Activated T-cell treated with anti-CD3 and anti-CD28 coated beads, Interleukin-2, amount 50 U/mL, for 72 hours (primary cell): ENCODE results near the gene CCT6B. TPM values are rescaled to one million over a fixed set of nuclear protein-coding genes. Genes with fewer than 3 reads are reported as not detected.
"Not testable (repeated sequence)": the region's sequence is repeated elsewhere in the genome, so short reads cannot be mapped to it uniquely, and the experiment has no call there.

Source experiments
- ATAC-seq, 2 donors: fragments of 150-1000 bp; cut with Tn5 transposase; replicated peaks in 1 of 2; 2 replicates each; pipeline ENCODE4 v1.10.0; 2021; ENCODE audit warnings: moderate library complexity in 2 of 2, mild to moderate bottlenecking in 1 of 2
- DNase-seq, 2 donors: peaks; one replicate each; pipeline ENCODE4 v3.0.0; 2021 to 2022; ENCODE audit warnings: mixed read lengths in 1 of 2
- H3K27ac Mint-ChIP-seq: one replicate; pipeline ENCODE4 v1.8.0; 2022; ENCODE audit warnings: mild to moderate bottlenecking, moderate library complexity, mixed read lengths
- H3K27me3 Mint-ChIP-seq: one replicate; pipeline ENCODE4 v1.8.0; 2022; ENCODE audit warnings: low read depth, mixed read lengths
- H3K36me3 Mint-ChIP-seq, 2 donors: one replicate each; pipeline ENCODE4 v1.8.0; 2022; ENCODE audit warnings: mixed read lengths in 2 of 2, mild to moderate bottlenecking in 1 of 2; ENCODE audit not compliant: insufficient read depth in 2 of 2
- H3K4me1 Mint-ChIP-seq: one replicate; pipeline ENCODE4 v1.8.0; 2022; ENCODE audit warnings: low read depth, mixed read lengths
- H3K4me3 Mint-ChIP-seq, 2 donors: one replicate each; pipeline ENCODE4 v1.8.0; 2022; ENCODE audit warnings: mild to moderate bottlenecking in 2 of 2, mixed read lengths in 2 of 2, moderate library complexity in 2 of 2
- H3K9me3 Mint-ChIP-seq, 2 donors: one replicate each; pipeline ENCODE4 v1.8.0; 2022; ENCODE audit warnings: mixed read lengths in 2 of 2
- total RNA-seq, 2 donors: library from RNA; stranded (reverse); gene quantifications; one replicate each; pipeline ENCODE4 v1.2.3, GENCODE V29; 2022

Gene CCT6B
- total RNA-seq, 2 donors from 2014 or later, result 2.8 to 3.4 TPM

DNA sequence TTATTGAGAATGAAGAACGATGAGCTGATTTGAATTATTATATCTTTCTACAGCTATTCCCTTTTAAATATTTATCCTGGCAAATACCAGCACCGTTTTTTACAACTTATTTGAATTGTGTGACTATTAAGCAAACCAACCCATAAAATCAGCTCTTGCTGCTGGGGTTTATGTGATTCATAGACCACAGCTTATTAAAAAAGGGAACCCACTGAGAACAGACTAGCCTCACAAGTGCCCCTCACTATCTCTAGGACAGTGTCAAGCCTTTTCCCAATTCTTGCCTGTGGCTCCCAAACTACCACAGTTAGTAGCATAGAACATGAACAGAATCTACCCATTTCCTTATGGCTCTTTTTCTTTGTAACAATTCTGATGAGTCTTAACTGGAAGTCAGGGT, 12.9 kb upstream of the CCT6B start:
- peak overlapping the region; percentile 47 for H3K27ac Mint-ChIP-seq

DNA sequence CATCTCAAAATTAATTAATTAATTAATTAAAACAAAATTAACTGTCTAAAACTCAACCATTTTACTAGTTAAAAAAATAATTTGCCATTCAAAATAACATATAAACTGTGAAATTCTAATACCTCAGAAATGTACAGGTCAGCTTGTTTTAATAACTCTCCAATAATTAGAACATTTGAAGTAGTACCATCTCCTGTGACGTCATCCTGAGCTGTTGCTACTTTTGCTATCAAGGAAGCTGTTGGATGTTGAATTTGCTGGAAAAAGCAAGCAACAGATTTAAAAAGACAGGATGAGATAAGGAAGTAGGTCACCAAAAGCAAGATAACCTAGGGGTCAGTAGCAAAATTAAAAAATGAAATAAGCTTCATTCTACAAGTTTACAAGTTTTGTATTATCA, 2.8 kb downstream of the CCT6B start:
- ATAC-seq (no peak), DNase-seq (no peak)
- H3K27me3 Mint-ChIP-seq, result no peaks in the 10 kb centered on the region
- H3K4me3 Mint-ChIP-seq, result no peak overlapping the region
- H3K36me3 Mint-ChIP-seq, result peaks cover 9 to 11% of the 10 kb centered on the region in 2 donors
- H3K27ac Mint-ChIP-seq, result no peak overlapping the region
- H3K9me3 Mint-ChIP-seq, result no peaks in the 10 kb centered on the region
- peaks cover 9% of the 10 kb centered on the region for H3K4me1 Mint-ChIP-seq

More for the DNA sequence above, 12.9 kb upstream of the CCT6B start:
- peak overlapping the region; percentile 18 to 29 for H3K4me3 Mint-ChIP-seq
- H3K36me3 Mint-ChIP-seq, result no peaks in the 10 kb centered on the region
- DNase-seq (peak in 1 of 2 donors; percentile 8), ATAC-seq (peak; percentile 49 to 54)
- H3K27me3 Mint-ChIP-seq, result no peaks in the 10 kb centered on the region
- H3K4me1 Mint-ChIP-seq, result peaks cover 22% of the 10 kb centered on the region
- no peaks in the 10 kb centered on the region for H3K9me3 Mint-ChIP-seq

DNA sequence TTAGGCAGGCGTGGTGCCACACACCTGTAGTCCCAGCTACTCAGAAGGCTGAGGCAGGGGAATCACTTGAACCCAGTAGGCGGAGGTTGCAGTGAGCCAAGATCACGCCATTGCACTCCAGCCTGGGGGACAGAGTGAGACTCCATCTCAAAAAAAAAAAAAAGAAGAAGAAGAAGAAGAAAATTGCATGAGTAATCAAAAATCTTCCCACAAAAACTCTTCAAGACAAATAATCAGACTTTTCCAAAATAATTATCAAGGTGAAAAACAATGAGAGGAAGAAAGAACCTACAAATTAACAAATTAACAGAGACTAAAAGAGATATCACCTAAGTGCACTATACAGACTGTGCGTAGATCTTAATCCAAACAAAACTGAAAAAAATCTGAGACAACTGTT, 10.5 kb downstream of the CCT6B start:
- ATAC-seq, DNase-seq, H3K4me1 Mint-ChIP-seq, H3K27me3 Mint-ChIP-seq, H3K4me3 Mint-ChIP-seq, H3K36me3 Mint-ChIP-seq, H3K27ac Mint-ChIP-seq, H3K9me3 Mint-ChIP-seq: not testable (repeated sequence)

DNA sequence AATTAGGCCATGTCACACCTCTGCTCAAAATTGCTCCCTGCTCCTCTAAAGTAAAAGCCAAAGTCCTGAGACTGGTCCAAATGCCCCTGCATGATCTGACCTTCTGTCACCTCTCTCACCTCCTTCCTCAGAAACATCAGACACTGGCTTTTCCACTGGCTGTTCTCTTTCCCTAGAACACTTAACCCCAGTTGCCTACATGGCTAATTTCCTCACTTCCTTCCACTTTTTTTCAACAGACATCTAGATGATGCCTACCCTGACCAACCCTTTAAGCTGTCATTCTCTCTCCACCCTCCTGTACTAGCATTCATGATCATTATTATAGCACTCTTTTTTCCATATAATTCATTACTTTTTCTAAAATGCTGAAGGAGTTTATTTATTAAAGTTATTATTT, 31.0 kb downstream of the CCT6B start:
- Mint-ChIP-seq H3K36me3 (no peaks in the 10 kb centered on the region), H3K27me3 (peaks cover 6% of the 10 kb centered on the region)
- ATAC-seq, result no peak

DNA sequence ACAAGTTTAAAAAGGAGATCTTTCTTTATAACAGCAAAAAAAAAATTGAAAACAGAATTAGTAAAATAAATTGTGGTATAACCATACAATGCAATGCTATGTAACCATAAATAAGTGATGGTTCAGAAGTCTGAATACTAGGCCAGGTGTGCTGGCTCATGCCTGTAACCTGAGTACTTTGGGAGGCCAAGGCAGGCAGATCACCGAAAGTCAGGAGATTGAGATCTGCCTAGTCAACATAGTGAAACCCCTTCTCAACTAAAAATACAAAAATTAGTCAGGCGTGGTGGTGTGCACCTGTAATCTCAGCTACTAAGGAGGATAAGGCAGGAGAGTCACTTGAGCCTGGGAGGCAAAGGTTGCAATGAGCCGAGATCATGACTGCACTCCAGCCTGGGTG, 34.6 kb downstream of the CCT6B start:
- Mint-ChIP-seq H3K4me1 (no peaks in the 10 kb centered on the region), H3K27me3 (no peaks in the 10 kb centered on the region), H3K9me3 (no peaks in the 10 kb centered on the region), H3K27ac (no peak overlapping the region), H3K36me3 (no peaks in the 10 kb centered on the region), H3K4me3 (no peak overlapping the region)
- DNase-seq (no peak), ATAC-seq (no peak)

More for the DNA sequence above, 31.0 kb downstream of the CCT6B start:
- Mint-ChIP-seq H3K4me1 (no peaks in the 10 kb centered on the region), H3K9me3 (no peaks in the 10 kb centered on the region), H3K4me3 (no peak overlapping the region), H3K27ac (no peak overlapping the region)
- no peak for DNase-seq

DNA sequence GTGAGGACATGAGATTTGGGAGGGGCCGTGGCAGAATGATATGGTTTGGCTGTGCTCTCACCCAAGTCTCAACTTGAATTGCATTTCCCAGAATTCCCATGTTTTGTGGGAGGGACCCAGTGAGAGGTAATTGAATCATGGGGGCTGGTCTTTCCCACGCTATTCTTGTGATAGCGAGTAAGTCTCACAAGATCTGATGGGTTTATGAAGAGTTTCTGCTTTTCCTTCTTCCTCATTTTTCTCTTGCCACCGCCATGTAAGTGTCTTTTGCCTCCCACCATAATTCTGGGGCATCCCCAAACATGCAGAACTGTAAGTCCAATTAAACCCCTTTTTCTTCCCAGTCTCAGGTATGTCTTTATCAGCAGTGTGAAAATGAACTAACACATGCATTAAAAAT, 40.6 kb downstream of the CCT6B start:
- H3K4me1 Mint-ChIP-seq, result no peaks in the 10 kb centered on the region
- H3K36me3 Mint-ChIP-seq, result no peaks in the 10 kb centered on the region
- no peaks in the 10 kb centered on the region for H3K9me3 Mint-ChIP-seq
- no peak overlapping the region for H3K27ac Mint-ChIP-seq
- H3K4me3 Mint-ChIP-seq, result no peak overlapping the region
- DNase-seq (no peak), ATAC-seq (no peak)
- peaks cover 5% of the 10 kb centered on the region for H3K27me3 Mint-ChIP-seq

DNA sequence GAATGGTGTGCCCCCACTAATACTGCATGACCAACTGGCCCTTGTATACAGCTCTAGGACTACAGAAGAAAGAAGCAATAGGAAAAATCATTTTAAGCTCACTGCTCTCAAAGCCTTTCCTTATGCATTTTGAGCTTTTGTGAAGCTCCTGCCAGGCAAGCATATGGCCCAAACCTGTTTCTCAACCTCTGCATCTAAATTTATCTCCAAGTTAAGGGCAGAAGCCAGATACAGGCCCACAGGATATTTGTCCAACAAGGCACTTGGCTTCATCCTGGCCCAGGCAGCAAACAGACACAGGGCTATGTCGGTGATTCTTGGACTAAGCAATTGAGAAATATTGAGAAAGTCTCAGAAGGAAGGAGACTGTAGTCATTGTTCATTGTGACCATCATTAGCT, 43.9 kb downstream of the CCT6B start:
- Mint-ChIP-seq H3K4me3 (no peak overlapping the region), H3K36me3 (no peaks in the 10 kb centered on the region), H3K4me1 (no peaks in the 10 kb centered on the region), H3K27me3 (peaks cover 5% of the 10 kb centered on the region), H3K9me3 (no peaks in the 10 kb centered on the region), H3K27ac (no peak overlapping the region)
- ATAC-seq (no peak), DNase-seq (no peak)

DNA sequence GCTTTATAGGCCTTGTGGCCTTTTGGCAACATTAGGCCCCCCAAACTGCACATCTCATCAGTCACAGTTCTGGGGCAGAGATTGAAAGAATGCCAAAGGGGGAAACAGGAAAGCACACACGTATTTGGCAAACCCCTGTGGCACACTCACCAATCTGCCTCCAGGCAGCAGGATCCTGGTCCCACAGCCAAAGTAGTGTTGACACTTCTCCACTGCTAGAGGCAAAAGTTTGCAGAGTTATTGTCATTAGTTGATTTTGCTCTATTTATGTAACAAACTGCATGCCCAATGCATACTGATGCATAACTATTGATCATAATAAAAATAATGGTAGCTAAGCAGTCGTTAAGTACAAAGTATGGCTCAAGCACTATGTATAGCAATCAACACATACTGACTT, 45.1 kb downstream of the CCT6B start:
- no peaks in the 10 kb centered on the region for H3K4me1 Mint-ChIP-seq
- DNase-seq, result no peak
- H3K4me3 Mint-ChIP-seq, result no peak overlapping the region
- H3K27me3 Mint-ChIP-seq, result peaks cover 5% of the 10 kb centered on the region
- H3K36me3 Mint-ChIP-seq, result no peaks in the 10 kb centered on the region
- ATAC-seq, result no peak
- no peak overlapping the region for H3K27ac Mint-ChIP-seq
- H3K9me3 Mint-ChIP-seq, result no peaks in the 10 kb centered on the region

DNA sequence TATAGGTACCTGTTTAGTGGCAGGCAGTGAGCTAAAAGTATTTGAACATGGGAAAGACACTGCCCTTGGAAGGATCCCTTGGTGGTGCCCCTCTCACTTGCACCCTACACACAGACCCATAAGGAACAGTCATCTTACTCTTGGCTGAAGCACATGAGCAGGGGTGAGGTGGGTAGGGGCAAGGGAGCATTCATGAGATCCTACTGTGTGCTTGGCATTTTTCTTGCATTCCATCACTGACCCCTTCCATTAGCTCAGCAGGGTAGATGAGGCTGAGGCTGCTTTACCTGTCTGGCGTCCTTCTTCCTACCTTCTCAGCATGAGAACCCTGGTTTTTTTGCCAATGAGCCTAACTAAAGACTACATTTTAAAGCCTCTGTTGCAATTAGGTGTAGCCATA, 48.3 kb downstream of the CCT6B start:
- DNase-seq, result no peak
- no peak for ATAC-seq
- Mint-ChIP-seq H3K36me3 (no peaks in the 10 kb centered on the region), H3K9me3 (no peaks in the 10 kb centered on the region), H3K27me3 (peaks cover 2% of the 10 kb centered on the region), H3K4me1 (no peaks in the 10 kb centered on the region), H3K27ac (no peak overlapping the region), H3K4me3 (no peak overlapping the region)

DNA sequence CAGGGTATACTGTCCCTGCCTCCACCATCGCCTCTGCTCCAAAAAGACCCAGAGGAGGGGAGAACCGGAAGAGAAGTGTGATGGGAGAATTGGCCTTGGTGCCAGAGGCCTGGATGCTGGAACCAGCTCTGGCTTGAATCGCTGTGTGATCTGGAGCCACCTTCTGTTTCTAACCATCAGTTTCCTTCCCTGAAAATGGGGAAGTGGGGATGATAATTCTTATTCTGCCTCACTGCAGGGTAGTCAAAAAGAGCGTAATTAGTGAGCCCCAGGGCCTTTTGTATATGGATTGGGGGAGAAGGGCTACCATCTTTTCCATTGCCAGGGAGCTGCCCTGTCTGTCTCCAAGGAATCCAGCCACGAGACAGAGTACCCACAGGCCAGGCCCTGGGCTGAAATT, 52.2 kb downstream of the CCT6B start:
- no peak for ATAC-seq
- Mint-ChIP-seq H3K36me3 (no peaks in the 10 kb centered on the region), H3K9me3 (no peaks in the 10 kb centered on the region), H3K4me3 (no peak overlapping the region), H3K27me3 (no peaks in the 10 kb centered on the region), H3K4me1 (no peaks in the 10 kb centered on the region), H3K27ac (no peak overlapping the region)
- no peak for DNase-seq

DNA sequence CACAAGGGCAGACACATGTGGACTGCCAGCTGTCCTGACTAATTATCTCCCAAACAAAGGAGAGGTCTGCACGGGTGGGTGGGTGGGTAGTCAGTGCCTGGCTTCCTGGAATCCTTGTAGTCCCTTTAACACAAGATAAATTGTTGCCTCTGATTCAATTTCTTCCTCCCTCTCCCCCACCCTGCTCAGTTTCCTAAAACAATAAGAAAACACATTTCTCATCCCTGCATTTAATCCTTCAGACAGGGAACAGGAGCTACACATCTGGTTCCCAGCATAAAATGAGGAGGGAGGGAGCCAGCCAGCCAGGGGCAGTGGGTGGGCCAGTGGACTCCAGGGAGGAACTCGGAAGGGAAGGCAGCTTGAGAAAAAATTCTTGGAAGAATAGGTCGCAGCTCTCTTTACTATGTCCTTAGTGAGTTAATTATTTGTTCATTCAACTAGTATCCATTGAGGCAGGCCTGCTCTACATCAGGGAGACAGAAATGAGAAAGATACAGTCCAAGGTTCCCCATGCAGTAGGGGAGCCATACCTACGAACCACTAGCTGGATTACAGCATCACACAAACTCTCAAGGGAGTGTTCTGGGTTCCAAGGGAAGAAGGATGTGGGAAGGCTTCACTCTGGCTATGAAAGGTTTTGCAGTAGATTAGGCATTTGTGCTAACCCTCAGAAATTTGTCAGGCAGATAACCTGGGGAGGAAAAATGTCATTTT, 58.3 kb downstream of the CCT6B start:
- Mint-ChIP-seq H3K4me1 (no peaks in the 10 kb centered on the region), H3K27me3 (peaks cover 28% of the 10 kb centered on the region), H3K36me3 (no peaks in the 10 kb centered on the region), H3K4me3 (no peak overlapping the region), H3K27ac (no peak overlapping the region), H3K9me3 (no peaks in the 10 kb centered on the region)
- ATAC-seq (no peak), DNase-seq (no peak)

DNA sequence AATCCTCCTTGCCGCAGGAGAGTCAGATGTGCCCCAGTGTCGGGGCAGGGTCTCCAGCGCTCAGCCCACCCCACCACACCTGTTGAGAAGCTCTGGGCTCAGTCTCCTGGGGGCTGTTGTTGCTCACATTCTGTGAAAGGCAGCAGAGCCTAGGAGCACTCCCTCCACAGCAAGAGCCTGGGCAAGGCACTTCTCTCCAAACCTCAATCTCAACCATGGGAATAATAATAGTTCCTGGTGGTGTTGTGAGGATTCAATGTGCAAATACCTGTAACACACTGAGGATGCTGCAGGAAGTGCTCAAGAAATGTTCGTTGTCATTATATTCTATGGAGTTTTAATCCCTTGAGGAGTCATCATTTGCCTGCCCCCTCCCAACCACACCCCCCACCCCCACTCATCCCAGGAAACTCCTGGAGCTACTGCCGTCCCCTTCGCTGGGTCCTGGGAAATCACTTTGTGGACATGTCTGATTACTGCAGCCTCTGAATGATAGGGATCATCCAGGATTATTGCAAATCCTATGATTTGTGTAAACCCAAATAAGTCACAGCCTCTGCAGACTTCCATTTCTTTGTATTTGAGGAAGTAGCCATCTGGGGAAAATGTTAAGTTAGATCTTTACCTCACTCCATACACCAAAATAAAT, 61.5 kb downstream of the CCT6B start:
- H3K27me3 Mint-ChIP-seq, result peaks cover 45% of the 10 kb centered on the region
- no peaks in the 10 kb centered on the region for H3K9me3 Mint-ChIP-seq
- no peak overlapping the region for H3K27ac Mint-ChIP-seq
- no peak overlapping the region for H3K4me3 Mint-ChIP-seq
- ATAC-seq, result no peak
- no peaks in the 10 kb centered on the region for H3K4me1 Mint-ChIP-seq
- H3K36me3 Mint-ChIP-seq, result no peaks in the 10 kb centered on the region
- DNase-seq, result no peak

DNA sequence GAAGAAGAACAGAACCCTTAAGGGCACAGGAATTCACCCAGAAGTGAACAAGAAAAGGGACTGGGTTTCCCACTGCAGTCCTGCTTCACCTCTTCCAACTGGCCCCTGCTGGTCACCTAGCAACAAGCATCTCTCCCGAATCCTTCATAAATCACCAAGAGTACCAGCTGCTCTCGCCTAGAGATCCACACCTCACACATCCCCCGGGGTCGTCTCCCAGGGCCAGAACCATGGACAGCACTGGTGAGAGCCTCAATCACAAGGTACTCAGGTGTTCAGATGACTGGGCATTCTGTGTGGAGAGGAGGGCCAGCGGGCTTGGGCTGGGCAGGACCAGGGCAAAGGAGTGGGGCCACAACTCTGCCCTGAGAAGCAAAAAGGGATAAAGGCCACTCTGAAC, 65.9 kb downstream of the CCT6B start:
- H3K9me3 Mint-ChIP-seq, result no peaks in the 10 kb centered on the region
- no peak for DNase-seq
- ATAC-seq, result no peak
- H3K27me3 Mint-ChIP-seq, result peaks cover 30% of the 10 kb centered on the region
- no peak overlapping the region for H3K4me3 Mint-ChIP-seq
- no peaks in the 10 kb centered on the region for H3K36me3 Mint-ChIP-seq
- H3K4me1 Mint-ChIP-seq, result no peaks in the 10 kb centered on the region
- H3K27ac Mint-ChIP-seq, result no peak overlapping the region

DNA sequence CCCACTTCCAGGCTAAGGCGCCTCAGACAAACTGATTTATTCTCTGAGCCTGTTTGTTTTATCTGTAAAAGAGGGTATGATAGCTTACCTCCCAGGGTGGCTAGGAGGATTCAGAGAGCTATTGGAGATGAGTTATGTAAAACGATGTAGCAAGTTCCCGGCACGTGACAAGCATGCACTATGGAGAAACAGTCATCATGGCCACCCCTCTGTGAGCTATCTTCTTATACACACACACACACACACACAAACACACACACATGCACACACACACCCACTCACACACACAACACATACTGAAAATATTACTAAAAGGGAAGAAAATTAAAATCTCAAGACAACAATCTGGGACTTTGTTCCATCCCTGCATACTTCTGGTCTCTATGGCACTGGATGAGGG, 66.3 kb downstream of the CCT6B start:
- no peak for ATAC-seq
- no peak for DNase-seq
- Mint-ChIP-seq H3K4me1 (no peaks in the 10 kb centered on the region), H3K9me3 (no peaks in the 10 kb centered on the region), H3K27ac (no peak overlapping the region), H3K27me3 (peaks cover 29% of the 10 kb centered on the region), H3K4me3 (no peak overlapping the region), H3K36me3 (no peaks in the 10 kb centered on the region)
